ENCODE results near the gene TMEM168. TPM values are rescaled to one million over a fixed set of nuclear protein-coding genes. Genes with fewer than 3 reads are reported as not detected.

Gene TMEM168
- total and polyA plus RNA-seq, 2 experiments from 2014 or later: 5.2 to 14.8 TPM

DNA sequence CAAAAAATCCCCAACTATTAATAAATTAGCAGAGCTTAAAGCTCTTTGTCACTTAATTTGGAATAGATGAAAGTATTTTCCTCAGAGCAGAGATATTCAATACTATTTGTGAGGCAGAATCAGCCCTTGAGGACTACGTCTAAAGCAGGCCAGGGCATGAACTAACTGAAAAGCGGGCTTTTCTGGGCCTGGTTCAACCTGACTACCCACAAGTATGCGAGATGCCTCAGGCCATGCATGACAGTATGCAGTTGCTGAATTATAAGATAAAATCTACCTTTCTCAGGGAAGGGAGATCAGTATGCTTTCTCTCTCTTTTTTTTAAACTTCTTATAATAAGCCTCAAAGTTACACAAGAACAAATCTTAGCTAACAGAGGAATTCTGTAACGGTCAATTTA, 20.1 kb downstream of the TMEM168 start (continued):
- TF ChIP-seq, protein P1, sequence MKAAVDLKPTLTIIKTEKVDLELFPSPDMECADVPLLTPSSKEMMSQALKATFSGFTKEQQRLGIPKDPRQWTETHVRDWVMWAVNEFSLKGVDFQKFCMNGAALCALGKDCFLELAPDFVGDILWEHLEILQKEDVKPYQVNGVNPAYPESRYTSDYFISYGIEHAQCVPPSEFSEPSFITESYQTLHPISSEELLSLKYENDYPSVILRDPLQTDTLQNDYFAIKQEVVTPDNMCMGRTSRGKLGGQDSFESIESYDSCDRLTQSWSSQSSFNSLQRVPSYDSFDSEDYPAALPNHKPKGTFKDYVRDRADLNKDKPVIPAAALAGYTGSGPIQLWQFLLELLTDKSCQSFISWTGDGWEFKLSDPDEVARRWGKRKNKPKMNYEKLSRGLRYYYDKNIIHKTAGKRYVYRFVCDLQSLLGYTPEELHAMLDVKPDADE (IDR thresholded peaks at IDR 0.05): no peak

DNA sequence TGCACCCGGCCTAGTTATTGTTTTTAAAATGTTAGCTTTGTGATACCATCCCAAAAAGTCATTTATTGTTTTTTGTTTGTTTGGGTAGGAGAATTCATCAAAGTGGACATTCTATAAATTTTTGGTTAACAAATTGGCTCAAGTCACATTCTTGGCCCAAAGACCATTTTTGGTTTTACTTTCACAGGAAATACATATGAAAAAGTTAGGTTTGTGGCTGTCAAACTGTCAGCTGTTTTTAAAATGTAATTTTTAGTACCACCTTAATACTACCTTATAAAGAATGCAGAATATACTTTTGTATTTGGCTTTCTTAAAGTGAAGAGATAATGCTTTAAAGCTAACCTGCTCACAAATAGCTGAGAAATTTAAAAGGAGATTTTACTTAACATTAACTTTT, 25.1 kb downstream of the TMEM168 start:
- no peaks in the 10 kb centered on the region for H3K36me3 Mint-ChIP-seq (ENCODE audit: low read depth)
- H4K20me1 ChIP-seq (replicated peaks; ENCODE audit: insufficient read depth): no peaks in the 10 kb centered on the region
- no peak overlapping the region for H3K4me3 ChIP-seq
- H3K27ac Mint-ChIP-seq: no peak overlapping the region
- H3K9me2 ChIP-seq (ENCODE audit: insufficient read depth): no peaks in the 10 kb centered on the region
- no peaks in the 10 kb centered on the region for H3K4me1 ChIP-seq (ENCODE audit: insufficient read depth)
- H3K27me3 ChIP-seq (ENCODE audit: insufficient read depth): no peaks in the 10 kb centered on the region
- DNase-seq (ENCODE audit: low spot score) (no peak), ATAC-seq (no peak)
- H3K79me2 ChIP-seq (replicated peaks; ENCODE audit: insufficient read depth): no peaks in the 10 kb centered on the region
- H3F3A ChIP-seq (replicated peaks; ENCODE audit: low read depth): no peaks in the 10 kb centered on the region
- no peaks in the 10 kb centered on the region for H3K27me3 Mint-ChIP-seq (ENCODE audit: insufficient read depth, low read depth, poor library complexity)
- no peak overlapping the region for H3K4me2 ChIP-seq
- H3K27ac ChIP-seq (ENCODE audit: low read depth): no peak overlapping the region
- H3K4me1 Mint-ChIP-seq: no peaks in the 10 kb centered on the region
- no peak overlapping the region for H3K4me3 Mint-ChIP-seq
- TF ChIP-seq, protein P2, sequence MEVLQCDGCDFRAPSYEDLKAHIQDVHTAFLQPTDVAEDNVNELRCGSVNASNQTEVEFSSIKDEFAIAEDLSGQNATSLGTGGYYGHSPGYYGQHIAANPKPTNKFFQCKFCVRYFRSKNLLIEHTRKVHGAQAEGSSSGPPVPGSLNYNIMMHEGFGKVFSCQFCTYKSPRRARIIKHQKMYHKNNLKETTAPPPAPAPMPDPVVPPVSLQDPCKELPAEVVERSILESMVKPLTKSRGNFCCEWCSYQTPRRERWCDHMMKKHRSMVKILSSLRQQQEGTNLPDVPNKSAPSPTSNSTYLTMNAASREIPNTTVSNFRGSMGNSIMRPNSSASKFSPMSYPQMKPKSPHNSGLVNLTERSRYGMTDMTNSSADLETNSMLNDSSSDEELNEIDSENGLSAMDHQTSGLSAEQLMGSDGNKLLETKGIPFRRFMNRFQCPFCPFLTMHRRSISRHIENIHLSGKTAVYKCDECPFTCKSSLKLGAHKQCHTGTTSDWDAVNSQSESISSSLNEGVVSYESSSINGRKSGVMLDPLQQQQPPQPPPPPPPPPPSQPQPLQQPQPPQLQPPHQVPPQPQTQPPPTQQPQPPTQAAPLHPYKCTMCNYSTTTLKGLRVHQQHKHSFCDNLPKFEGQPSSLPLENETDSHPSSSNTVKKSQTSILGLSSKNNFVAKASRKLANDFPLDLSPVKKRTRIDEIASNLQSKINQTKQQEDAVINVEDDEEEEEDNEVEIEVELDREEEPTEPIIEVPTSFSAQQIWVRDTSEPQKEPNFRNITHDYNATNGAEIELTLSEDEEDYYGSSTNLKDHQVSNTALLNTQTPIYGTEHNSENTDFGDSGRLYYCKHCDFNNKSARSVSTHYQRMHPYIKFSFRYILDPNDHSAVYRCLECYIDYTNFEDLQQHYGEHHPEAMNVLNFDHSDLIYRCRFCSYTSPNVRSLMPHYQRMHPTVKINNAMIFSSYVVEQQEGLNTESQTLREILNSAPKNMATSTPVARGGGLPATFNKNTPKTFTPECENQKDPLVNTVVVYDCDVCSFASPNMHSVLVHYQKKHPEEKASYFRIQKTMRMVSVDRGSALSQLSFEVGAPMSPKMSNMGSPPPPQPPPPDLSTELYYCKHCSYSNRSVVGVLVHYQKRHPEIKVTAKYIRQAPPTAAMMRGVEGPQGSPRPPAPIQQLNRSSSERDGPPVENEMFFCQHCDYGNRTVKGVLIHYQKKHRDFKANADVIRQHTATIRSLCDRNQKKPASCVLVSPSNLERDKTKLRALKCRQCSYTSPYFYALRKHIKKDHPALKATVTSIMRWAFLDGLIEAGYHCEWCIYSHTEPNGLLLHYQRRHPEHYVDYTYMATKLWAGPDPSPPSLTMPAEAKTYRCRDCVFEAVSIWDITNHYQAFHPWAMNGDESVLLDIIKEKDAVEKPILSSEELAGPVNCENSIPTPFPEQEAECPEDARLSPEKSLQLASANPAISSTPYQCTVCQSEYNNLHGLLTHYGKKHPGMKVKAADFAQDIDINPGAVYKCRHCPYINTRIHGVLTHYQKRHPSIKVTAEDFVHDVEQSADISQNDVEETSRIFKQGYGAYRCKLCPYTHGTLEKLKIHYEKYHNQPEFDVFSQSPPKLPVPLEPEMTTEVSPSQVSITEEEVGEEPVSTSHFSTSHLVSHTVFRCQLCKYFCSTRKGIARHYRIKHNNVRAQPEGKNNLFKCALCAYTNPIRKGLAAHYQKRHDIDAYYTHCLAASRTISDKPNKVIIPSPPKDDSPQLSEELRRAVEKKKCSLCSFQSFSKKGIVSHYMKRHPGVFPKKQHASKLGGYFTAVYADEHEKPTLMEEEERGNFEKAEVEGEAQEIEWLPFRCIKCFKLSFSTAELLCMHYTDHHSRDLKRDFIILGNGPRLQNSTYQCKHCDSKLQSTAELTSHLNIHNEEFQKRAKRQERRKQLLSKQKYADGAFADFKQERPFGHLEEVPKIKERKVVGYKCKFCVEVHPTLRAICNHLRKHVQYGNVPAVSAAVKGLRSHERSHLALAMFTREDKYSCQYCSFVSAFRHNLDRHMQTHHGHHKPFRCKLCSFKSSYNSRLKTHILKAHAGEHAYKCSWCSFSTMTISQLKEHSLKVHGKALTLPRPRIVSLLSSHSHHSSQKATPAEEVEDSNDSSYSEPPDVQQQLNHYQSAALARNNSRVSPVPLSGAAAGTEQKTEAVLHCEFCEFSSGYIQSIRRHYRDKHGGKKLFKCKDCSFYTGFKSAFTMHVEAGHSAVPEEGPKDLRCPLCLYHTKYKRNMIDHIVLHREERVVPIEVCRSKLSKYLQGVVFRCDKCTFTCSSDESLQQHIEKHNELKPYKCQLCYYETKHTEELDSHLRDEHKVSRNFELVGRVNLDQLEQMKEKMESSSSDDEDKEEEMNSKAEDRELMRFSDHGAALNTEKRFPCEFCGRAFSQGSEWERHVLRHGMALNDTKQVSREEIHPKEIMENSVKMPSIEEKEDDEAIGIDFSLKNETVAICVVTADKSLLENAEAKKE (CRISPR knock-in tag; IDR thresholded peaks at IDR 0.05): no peak
- TF ChIP-seq EZH2 (IDR thresholded peaks at IDR 0.05; ENCODE audit: low read depth, unreplicated experiment): no peak
- no peak overlapping the region for H2AFZ ChIP-seq
- H3K9me3 Mint-ChIP-seq: no peaks in the 10 kb centered on the region
- H3K36me3 ChIP-seq (ENCODE audit: insufficient read depth): no peaks in the 10 kb centered on the region

GRCh38 chr7:112763996-112764395, 26.2 kb downstream of the TMEM168 start:
- no peaks in the 10 kb centered on the region for H3F3A ChIP-seq (replicated peaks; ENCODE audit: low read depth)
- Mint-ChIP-seq H3K4me3 (no peak overlapping the region), H3K9me3 (no peaks in the 10 kb centered on the region), H3K4me1 (no peaks in the 10 kb centered on the region), H3K27me3 (ENCODE audit: insufficient read depth, low read depth, poor library complexity) (no peaks in the 10 kb centered on the region), H3K27ac (no peak overlapping the region), H3K36me3 (ENCODE audit: low read depth) (no peaks in the 10 kb centered on the region)
- no peaks in the 10 kb centered on the region for H3K79me2 ChIP-seq (replicated peaks; ENCODE audit: insufficient read depth)
- H3K27me3 ChIP-seq (ENCODE audit: insufficient read depth): no peaks in the 10 kb centered on the region
- no peaks in the 10 kb centered on the region for H3K9me2 ChIP-seq (ENCODE audit: insufficient read depth)
- ATAC-seq (no peak), DNase-seq (ENCODE audit: low spot score) (no peak)
- H4K20me1 ChIP-seq (replicated peaks; ENCODE audit: insufficient read depth): no peaks in the 10 kb centered on the region
- no peak overlapping the region for H3K4me3 ChIP-seq
- H3K36me3 ChIP-seq (ENCODE audit: insufficient read depth): no peaks in the 10 kb centered on the region
- no peaks in the 10 kb centered on the region for H3K4me1 ChIP-seq (ENCODE audit: insufficient read depth)
- H3K27ac ChIP-seq (ENCODE audit: low read depth): no peak overlapping the region
- H2AFZ ChIP-seq: no peak overlapping the region
- H3K4me2 ChIP-seq: no peak overlapping the region
- no peak for TF ChIP-seq POLR2AphosphoS5 (IDR thresholded peaks at IDR 0.05; ENCODE audit: low read depth)
- TF ChIP-seq JUNB (IDR thresholded peaks at IDR 0.05; ENCODE audit: unreplicated experiment): no peak
